ENCODE results near the gene PEAR1.
A peak's percentile ranks its signal among the peaks of the same experiment; 100 is the strongest.

GRCh38 chr1:156920233-156921052 is 26.9 kb downstream of the PEAR1 start, which contains the start of gene LRRC71:
- TF ChIP-seq CTCF (IDR thresholded peaks at IDR 0.05; ENCODE audit: insufficient read depth, low read length, poor library complexity, severe bottlenecking) (peak; percentile 23), EZH2phosphoT487 (conservative IDR thresholded peaks at IDR 0.05; ENCODE audit: low read length) (no peak)

All from SU-DHL-6 (cell line).